GM12878 (cell line): ENCODE data around the gene SMIM26. TPM values are rescaled to one million over a fixed set of nuclear protein-coding genes. Genes with fewer than 3 reads are reported as not detected.

Experiments
- ATAC-seq: fragments of 200-7000 bp; cut with Tn5 transposase; 3 replicates; pipeline ENCODE4 v1.9.1; 2020; ENCODE audit warnings: mild to moderate bottlenecking, moderate library complexity
- BruUV-seq: library from RNA; stranded (reverse); fragments of 400-500 nt; replicated peaks from 2 replicates; lab custom pipeline; 2021; lab: Mats Ljungman, UMichigan
- CTCF ChIA-PET: fragments of 300-600 bp; sonication (Branson Sonifier 250); formaldehyde crosslinking; extraction: SDS; loops from one replicate; lab custom pipeline; 2021; ENCODE audit warnings: inconsistent platforms; lab: Yijun Ruan, JAX
- POLR2A ChIA-PET: fragments of 350-600 bp; formaldehyde crosslinking; extraction: SDS; loops from one replicate; lab custom pipeline; 2021; ENCODE audit warnings: inconsistent platforms; lab: Charles Lee
- RAD21 ChIA-PET: fragments of 300-600 bp; sonication (Branson Sonifier 250); formaldehyde crosslinking; loops from one replicate; lab custom pipeline; 2023; ENCODE audit warnings: antibody characterized with exemption; ENCODE audit not compliant: unreplicated experiment; lab: Charles Lee
- SMC1A ChIA-PET: fragments of 300-600 bp; sonication (Branson Sonifier 250); formaldehyde crosslinking; loops from one replicate; lab custom pipeline; 2023; ENCODE audit not compliant: unreplicated experiment, uncharacterized antibody; lab: Charles Lee
- DNase-seq: peaks from one replicate; pipeline ENCODE4 v3.0.0-alpha.2; 2011; ENCODE audit warnings: low read depth, low spot score
- FAIRE-seq: peaks from 3 replicates; lab custom pipeline; 2011; peaks lifted over from hg19 to GRCh38; lab: Jason Lieb, UNC
- H2AFZ ChIP-seq: 2 replicates; pipeline ENCODE4 v1.6.0; 2011; ENCODE audit warnings: low read depth, low read length, control low read depth; ENCODE audit not compliant: control insufficient read depth
- H3K27ac ChIP-seq: 2 replicates; pipeline ENCODE4 v1.5.1; 2011; ENCODE audit warnings: control low read depth; ENCODE audit not compliant: control insufficient read depth, insufficient read depth
- H3K27me3 ChIP-seq, 2 experiments: replicated peaks in 1 of 2; 2 replicates each; pipeline versions ENCODE4 v1.6.0 to v1.6.1; 2011; ENCODE audit warnings: low read length in 1 of 2; ENCODE audit not compliant: control insufficient read depth in 2 of 2, insufficient read depth in 2 of 2
- H3K36me3 ChIP-seq, 2 experiments: 2 replicates each; pipeline ENCODE4 v1.5.1; 2011; ENCODE audit warnings: low read length in 1 of 2; ENCODE audit not compliant: control insufficient read depth in 2 of 2, insufficient read depth in 2 of 2
- H3K4me1 ChIP-seq: 2 replicates; pipeline ENCODE4 v1.6.1; 2011; ENCODE audit warnings: mild to moderate bottlenecking, low read length, moderate library complexity, mixed read lengths; ENCODE audit not compliant: control insufficient read depth, insufficient read depth
- H3K4me2 ChIP-seq: 2 replicates; pipeline ENCODE4 v1.6.0; 2011; ENCODE audit warnings: control low read depth; ENCODE audit not compliant: control insufficient read depth, insufficient read depth
- H3K4me3 ChIP-seq: fragments of 200-600 bp; sonication (generic); 2 replicates; pipeline ENCODE4 v1.5.1; 2016
- H3K79me2 ChIP-seq: 2 replicates; pipeline ENCODE4 v1.6.0; 2011; ENCODE audit warnings: low read length; ENCODE audit not compliant: control insufficient read depth, insufficient read depth
- H3K9ac ChIP-seq: 2 replicates; pipeline ENCODE4 v1.8.0; 2011; ENCODE audit warnings: low read length, control low read depth, mixed read lengths; ENCODE audit not compliant: control insufficient read depth, insufficient read depth
- H3K9me3 ChIP-seq: replicated peaks from 3 replicates; pipeline ENCODE4 v1.5.1; 2011; ENCODE audit warnings: mild to moderate bottlenecking, low read length; ENCODE audit not compliant: control insufficient read depth, insufficient read depth
- H4K20me1 ChIP-seq: 2 replicates; pipeline ENCODE4 v1.6.0; 2011; ENCODE audit not compliant: control insufficient read depth, insufficient read depth
- YY1 ChIP-seq: IDR thresholded peaks from 2 replicates; pipeline ENCODE4 v1.6.1; 2011; ENCODE audit warnings: low read depth, mild to moderate bottlenecking, low read length
- ZZZ3 ChIP-seq: IDR thresholded peaks from 2 replicates; pipeline ENCODE4 v1.6.1; 2011; ENCODE audit warnings: low read depth; ENCODE audit not compliant: control insufficient read depth, insufficient read length
- WGBS: methylation state at CpG from one replicate; pipeline ENCODE4 v1.1.6; 2016; ENCODE audit warnings: low lambda C conversion rate; ENCODE audit not compliant: insufficient replicate concordance, insufficient coverage; ENCODE audit errors: missing lambda C conversion rate; 5-methylcytosine and 5-hydroxymethylcytosine counted together
- in situ Hi-C: fragments of 300-500 bp; cut with MboI; formaldehyde crosslinking; loops from 9 replicates; pipeline ENCODE4 v1.14.3; 2018; ENCODE audit warnings: mixed read lengths
- intact Hi-C: fragments of 100-400 bp; cut with micrococcal nuclease; formaldehyde crosslinking; loops from one replicate; pipeline ENCODE4 v1.14.2; 2022; ENCODE audit not compliant: unreplicated experiment
- polyA plus RNA-seq, 11 experiments: library from polyadenylated mRNA; depleted of rRNA in 4 of 11; unstranded in 6 of 11; stranded (reverse) in 5 of 11; fragments of >200 nt; fragmentation: Nextera tagmentation in 4 of 11; fragmentation: Illumina TruSeq in 1 of 11; extraction: Ambion mirVana in 4 of 11; extraction: Trizol in 1 of 11; gene quantifications; 1 replicate in 1 of 11; 2 replicates in 10 of 11; pipeline versions ENCODE4 v1.2.1 to v1.2.3, GENCODE V29; 2011 to 2016; ENCODE audit warnings: inconsistent platforms in 2 of 11, missing spikeins in 2 of 11, low read depth in 1 of 11
- total RNA-seq, 4 experiments: library from RNA; depleted of rRNA in 3 of 4; stranded (reverse); fragments of >200 nt in 3 of 4; fragmentation: Illumina TruSeq in 1 of 4; extraction: Trizol in 1 of 4; gene quantifications; 2 replicates each; pipeline versions ENCODE4 v1.2.1 to v1.2.3, GENCODE V29; 2013 to 2021
- TF ChIP-seq, protein P1 (sequence below), 3 experiments: IDR thresholded peaks in 2 of 3; conservative IDR thresholded peaks in 1 of 3; 2 replicates each; pipeline ENCODE4 v1.5.1; 2011; ENCODE audit warnings: low read depth in 3 of 3, low read length in 3 of 3, mild to moderate bottlenecking in 3 of 3, control low read depth in 2 of 3, moderate library complexity in 2 of 3, inconsistent platforms in 1 of 3, mixed read lengths in 1 of 3; ENCODE audit not compliant: control insufficient read depth in 2 of 3, insufficient read depth in 1 of 3; ENCODE audit errors: extremely low read depth in 1 of 3
- TF ChIP-seq, protein P2 (sequence below): IDR thresholded peaks from 2 replicates; pipeline ENCODE4 v1.6.1; 2011; ENCODE audit warnings: low read depth, low read length, improper control_type of control experiment, borderline replicate concordance
- TF ChIP-seq, protein P3 (sequence below): fragments of 150-350 bp; IDR thresholded peaks from 2 replicates; pipeline ENCODE4 v1.6.1; 2016; ENCODE audit warnings: low read depth, low read length
- TF ChIP-seq, protein P4 (sequence below): fragments of 450-650 bp; IDR thresholded peaks from 2 replicates; pipeline ENCODE4 v1.6.1; 2017; ENCODE audit warnings: mild to moderate bottlenecking, moderate library complexity
- TF ChIP-seq, protein P5 (sequence below): IDR thresholded peaks from 2 replicates; pipeline ENCODE4 v1.6.1; 2012; ENCODE audit warnings: mild to moderate bottlenecking, low read depth, low read length

SMIM26 gene
- total and polyA plus RNA-seq, 10 of the 15 experiments (the other 5 are each of a cell fraction or from before 2014, with no cell fraction given): 74.3 to 329 (median 176) TPM

DNA sequence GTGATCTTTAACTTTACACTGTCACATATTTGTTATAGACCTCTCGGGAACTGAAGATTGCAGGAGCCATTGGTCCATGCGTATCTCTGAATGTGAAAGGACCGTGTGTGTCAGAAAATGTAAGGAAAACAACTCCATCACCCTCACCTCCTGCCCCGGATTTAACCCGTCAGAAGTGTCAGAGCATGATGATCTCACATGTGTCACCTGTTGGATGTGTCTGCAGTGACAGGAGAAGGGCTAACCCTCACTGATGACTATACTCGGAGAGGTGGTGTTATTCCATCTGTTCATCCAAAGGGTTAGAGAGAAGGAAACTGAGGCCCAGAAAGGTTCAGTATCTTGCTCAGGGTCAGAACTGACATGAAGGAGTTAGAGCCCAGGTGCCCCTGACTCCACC, 34.6 kb upstream of the SMIM26 start (continued):
- TF ChIP-seq, protein P1, sequence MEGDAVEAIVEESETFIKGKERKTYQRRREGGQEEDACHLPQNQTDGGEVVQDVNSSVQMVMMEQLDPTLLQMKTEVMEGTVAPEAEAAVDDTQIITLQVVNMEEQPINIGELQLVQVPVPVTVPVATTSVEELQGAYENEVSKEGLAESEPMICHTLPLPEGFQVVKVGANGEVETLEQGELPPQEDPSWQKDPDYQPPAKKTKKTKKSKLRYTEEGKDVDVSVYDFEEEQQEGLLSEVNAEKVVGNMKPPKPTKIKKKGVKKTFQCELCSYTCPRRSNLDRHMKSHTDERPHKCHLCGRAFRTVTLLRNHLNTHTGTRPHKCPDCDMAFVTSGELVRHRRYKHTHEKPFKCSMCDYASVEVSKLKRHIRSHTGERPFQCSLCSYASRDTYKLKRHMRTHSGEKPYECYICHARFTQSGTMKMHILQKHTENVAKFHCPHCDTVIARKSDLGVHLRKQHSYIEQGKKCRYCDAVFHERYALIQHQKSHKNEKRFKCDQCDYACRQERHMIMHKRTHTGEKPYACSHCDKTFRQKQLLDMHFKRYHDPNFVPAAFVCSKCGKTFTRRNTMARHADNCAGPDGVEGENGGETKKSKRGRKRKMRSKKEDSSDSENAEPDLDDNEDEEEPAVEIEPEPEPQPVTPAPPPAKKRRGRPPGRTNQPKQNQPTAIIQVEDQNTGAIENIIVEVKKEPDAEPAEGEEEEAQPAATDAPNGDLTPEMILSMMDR (IDR thresholded peaks at IDR 0.05 in 2 of 3, conservative IDR thresholded peaks at IDR 0.05 in 1 of 3; ENCODE audit: control insufficient read depth in 2 of 3, extremely low read depth in 1 of 3, insufficient read depth in 1 of 3, low read depth in 3 of 3, low read length in 3 of 3): no peak
- TF ChIP-seq, protein P2, sequence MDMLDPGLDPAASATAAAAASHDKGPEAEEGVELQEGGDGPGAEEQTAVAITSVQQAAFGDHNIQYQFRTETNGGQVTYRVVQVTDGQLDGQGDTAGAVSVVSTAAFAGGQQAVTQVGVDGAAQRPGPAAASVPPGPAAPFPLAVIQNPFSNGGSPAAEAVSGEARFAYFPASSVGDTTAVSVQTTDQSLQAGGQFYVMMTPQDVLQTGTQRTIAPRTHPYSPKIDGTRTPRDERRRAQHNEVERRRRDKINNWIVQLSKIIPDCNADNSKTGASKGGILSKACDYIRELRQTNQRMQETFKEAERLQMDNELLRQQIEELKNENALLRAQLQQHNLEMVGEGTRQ: no peak
- TF ChIP-seq, protein P3, sequence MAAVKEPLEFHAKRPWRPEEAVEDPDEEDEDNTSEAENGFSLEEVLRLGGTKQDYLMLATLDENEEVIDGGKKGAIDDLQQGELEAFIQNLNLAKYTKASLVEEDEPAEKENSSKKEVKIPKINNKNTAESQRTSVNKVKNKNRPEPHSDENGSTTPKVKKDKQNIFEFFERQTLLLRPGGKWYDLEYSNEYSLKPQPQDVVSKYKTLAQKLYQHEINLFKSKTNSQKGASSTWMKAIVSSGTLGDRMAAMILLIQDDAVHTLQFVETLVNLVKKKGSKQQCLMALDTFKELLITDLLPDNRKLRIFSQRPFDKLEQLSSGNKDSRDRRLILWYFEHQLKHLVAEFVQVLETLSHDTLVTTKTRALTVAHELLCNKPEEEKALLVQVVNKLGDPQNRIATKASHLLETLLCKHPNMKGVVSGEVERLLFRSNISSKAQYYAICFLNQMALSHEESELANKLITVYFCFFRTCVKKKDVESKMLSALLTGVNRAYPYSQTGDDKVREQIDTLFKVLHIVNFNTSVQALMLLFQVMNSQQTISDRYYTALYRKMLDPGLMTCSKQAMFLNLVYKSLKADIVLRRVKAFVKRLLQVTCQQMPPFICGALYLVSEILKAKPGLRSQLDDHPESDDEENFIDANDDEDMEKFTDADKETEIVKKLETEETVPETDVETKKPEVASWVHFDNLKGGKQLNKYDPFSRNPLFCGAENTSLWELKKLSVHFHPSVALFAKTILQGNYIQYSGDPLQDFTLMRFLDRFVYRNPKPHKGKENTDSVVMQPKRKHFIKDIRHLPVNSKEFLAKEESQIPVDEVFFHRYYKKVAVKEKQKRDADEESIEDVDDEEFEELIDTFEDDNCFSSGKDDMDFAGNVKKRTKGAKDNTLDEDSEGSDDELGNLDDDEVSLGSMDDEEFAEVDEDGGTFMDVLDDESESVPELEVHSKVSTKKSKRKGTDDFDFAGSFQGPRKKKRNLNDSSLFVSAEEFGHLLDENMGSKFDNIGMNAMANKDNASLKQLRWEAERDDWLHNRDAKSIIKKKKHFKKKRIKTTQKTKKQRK: no peak

DNA sequence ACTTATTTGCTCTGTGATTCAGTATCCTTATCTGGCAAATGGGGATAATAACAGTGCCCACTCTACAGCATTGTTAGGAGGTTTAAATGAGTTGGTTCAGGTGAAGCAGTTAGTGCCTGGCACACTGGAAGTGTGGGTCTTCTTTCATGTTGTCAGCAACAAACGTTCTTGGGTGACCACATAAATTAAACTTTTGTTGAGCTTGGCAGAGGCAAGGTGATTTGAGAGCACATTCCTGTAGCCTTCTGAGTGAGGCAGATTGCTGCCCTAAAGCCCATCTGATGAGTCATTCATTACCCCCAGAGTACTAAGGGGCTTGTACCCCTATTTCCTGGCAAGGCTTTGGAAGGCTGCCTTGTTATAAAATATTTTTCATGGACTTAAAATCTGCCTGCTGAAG, 33.7 kb upstream of the SMIM26 start:
- WGBS: 94% methylated on average over 1 of the region's 1 CpG
- H2AFZ ChIP-seq: no peak overlapping the region
- SMC1A ChIA-PET: interaction anchor here (0.6 kb wide), 1 partner anchor 10 kb away, joined by 3 read pairs; no protein-coding TSS in a partner anchor
- no peaks in the 10 kb centered on the region for H3K4me1 ChIP-seq
- POLR2A ChIA-PET: no interaction called here
- no peak overlapping the region for H3K9ac ChIP-seq
- no peak overlapping the region for H3K4me3 ChIP-seq
- intact Hi-C loops: no loop called here
- H3K9me3 ChIP-seq: no peaks in the 10 kb centered on the region
- FAIRE-seq: no peak
- no peaks in the 10 kb centered on the region for H3K27me3 ChIP-seq
- no peaks in the 10 kb centered on the region for H4K20me1 ChIP-seq
- no peak for DNase-seq
- BruUV-seq: no TSS peak
- RAD21 ChIA-PET: no interaction called here
- no peaks in the 10 kb centered on the region for H3K79me2 ChIP-seq
- peaks cover 13 to 32% of the 10 kb centered on the region in 2 experiments for H3K36me3 ChIP-seq
- no peak overlapping the region for H3K4me2 ChIP-seq
- no peak overlapping the region for H3K27ac ChIP-seq
- CTCF ChIA-PET: no interaction called here
- in situ Hi-C loops: no loop called here
- no peak for ATAC-seq
- TF ChIP-seq, protein P4, sequence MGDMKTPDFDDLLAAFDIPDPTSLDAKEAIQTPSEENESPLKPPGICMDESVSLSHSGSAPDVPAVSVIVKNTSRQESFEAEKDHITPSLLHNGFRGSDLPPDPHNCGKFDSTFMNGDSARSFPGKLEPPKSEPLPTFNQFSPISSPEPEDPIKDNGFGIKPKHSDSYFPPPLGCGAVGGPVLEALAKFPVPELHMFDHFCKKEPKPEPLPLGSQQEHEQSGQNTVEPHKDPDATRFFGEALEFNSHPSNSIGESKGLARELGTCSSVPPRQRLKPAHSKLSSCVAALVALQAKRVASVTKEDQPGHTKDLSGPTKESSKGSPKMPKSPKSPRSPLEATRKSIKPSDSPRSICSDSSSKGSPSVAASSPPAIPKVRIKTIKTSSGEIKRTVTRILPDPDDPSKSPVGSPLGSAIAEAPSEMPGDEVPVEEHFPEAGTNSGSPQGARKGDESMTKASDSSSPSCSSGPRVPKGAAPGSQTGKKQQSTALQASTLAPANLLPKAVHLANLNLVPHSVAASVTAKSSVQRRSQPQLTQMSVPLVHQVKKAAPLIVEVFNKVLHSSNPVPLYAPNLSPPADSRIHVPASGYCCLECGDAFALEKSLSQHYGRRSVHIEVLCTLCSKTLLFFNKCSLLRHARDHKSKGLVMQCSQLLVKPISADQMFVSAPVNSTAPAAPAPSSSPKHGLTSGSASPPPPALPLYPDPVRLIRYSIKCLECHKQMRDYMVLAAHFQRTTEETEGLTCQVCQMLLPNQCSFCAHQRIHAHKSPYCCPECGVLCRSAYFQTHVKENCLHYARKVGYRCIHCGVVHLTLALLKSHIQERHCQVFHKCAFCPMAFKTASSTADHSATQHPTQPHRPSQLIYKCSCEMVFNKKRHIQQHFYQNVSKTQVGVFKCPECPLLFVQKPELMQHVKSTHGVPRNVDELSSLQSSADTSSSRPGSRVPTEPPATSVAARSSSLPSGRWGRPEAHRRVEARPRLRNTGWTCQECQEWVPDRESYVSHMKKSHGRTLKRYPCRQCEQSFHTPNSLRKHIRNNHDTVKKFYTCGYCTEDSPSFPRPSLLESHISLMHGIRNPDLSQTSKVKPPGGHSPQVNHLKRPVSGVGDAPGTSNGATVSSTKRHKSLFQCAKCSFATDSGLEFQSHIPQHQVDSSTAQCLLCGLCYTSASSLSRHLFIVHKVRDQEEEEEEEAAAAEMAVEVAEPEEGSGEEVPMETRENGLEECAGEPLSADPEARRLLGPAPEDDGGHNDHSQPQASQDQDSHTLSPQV: no peak
- no peak for TF ChIP-seq ZZZ3
- TF ChIP-seq YY1: no peak
- TF ChIP-seq, protein P5, sequence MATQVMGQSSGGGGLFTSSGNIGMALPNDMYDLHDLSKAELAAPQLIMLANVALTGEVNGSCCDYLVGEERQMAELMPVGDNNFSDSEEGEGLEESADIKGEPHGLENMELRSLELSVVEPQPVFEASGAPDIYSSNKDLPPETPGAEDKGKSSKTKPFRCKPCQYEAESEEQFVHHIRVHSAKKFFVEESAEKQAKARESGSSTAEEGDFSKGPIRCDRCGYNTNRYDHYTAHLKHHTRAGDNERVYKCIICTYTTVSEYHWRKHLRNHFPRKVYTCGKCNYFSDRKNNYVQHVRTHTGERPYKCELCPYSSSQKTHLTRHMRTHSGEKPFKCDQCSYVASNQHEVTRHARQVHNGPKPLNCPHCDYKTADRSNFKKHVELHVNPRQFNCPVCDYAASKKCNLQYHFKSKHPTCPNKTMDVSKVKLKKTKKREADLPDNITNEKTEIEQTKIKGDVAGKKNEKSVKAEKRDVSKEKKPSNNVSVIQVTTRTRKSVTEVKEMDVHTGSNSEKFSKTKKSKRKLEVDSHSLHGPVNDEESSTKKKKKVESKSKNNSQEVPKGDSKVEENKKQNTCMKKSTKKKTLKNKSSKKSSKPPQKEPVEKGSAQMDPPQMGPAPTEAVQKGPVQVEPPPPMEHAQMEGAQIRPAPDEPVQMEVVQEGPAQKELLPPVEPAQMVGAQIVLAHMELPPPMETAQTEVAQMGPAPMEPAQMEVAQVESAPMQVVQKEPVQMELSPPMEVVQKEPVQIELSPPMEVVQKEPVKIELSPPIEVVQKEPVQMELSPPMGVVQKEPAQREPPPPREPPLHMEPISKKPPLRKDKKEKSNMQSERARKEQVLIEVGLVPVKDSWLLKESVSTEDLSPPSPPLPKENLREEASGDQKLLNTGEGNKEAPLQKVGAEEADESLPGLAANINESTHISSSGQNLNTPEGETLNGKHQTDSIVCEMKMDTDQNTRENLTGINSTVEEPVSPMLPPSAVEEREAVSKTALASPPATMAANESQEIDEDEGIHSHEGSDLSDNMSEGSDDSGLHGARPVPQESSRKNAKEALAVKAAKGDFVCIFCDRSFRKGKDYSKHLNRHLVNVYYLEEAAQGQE: no peak
